Duodenal mucosa (tissue), 2 donors: ENCODE results near the gene LOXL1.

Experiments used
- H3K27ac ChIP-seq: one replicate; pipeline ENCODE4 v1.7.0; 2013; ENCODE audit warnings: low read depth, low read length
- H3K27me3 ChIP-seq, 2 donors: one replicate each; pipeline ENCODE4 v1.7.0; 2013; ENCODE audit warnings: low read length in 2 of 2, control low read depth in 1 of 2; ENCODE audit not compliant: insufficient read depth in 2 of 2, control insufficient read depth in 1 of 2
- H3K36me3 ChIP-seq, 2 donors: one replicate each; pipeline ENCODE4 v1.7.0; 2013; ENCODE audit warnings: low read length in 2 of 2, control low read depth in 1 of 2; ENCODE audit not compliant: insufficient read depth in 2 of 2, control insufficient read depth in 1 of 2
- H3K4me1 ChIP-seq, 2 donors: one replicate each; pipeline ENCODE4 v1.7.0; 2013; ENCODE audit warnings: low read length in 2 of 2, control low read depth in 1 of 2; ENCODE audit not compliant: insufficient read depth in 2 of 2, control insufficient read depth in 1 of 2
- H3K4me3 ChIP-seq, 2 donors: one replicate each; pipeline ENCODE4 v1.7.0; 2013; ENCODE audit warnings: low read length in 2 of 2, low read depth in 1 of 2
- H3K9ac ChIP-seq, 2 donors: one replicate each; pipeline ENCODE4 v1.7.0; 2013; ENCODE audit warnings: low read length in 2 of 2, low read depth in 1 of 2
- H3K9me3 ChIP-seq, 2 donors: one replicate each; pipeline ENCODE4 v1.7.0; 2013; ENCODE audit warnings: low read length in 2 of 2, control low read depth in 1 of 2; ENCODE audit not compliant: control insufficient read depth in 1 of 2

LOXL1 gene

GRCh38 chr15:73992594-73992898 lies 66.3 kb downstream of the LOXL1 start:
- Histone ChIP-seq H3K9ac (no peak overlapping the region), H3K9me3 (no peaks in the 10 kb centered on the region), H3K27ac (no peak overlapping the region), H3K27me3 (no peaks in the 10 kb centered on the region), H3K4me3 (peak overlapping the region; percentile 12 to 81), H3K4me1 (peaks cover 73 to 74% of the 10 kb centered on the region in 2 donors), H3K36me3 (no peaks in the 10 kb centered on the region)

GRCh38 chr15:73993211-73993994 lies 67.1 kb downstream of the LOXL1 start:
- Histone ChIP-seq H3K9ac (no peak overlapping the region), H3K36me3 (peaks cover 0 to 6% of the 10 kb centered on the region in 2 donors), H3K4me3 (peak overlapping the region; percentile 92 to 98), H3K27me3 (no peaks in the 10 kb centered on the region), H3K9me3 (no peaks in the 10 kb centered on the region), H3K27ac (no peak overlapping the region), H3K4me1 (peaks cover 69 to 75% of the 10 kb centered on the region in 2 donors)

GRCh38 chr15:73994413-73994883 lies 68.2 kb downstream of the LOXL1 start, which contains the start of gene PML:
Gene PML, plus strand, starts transcription at chr15:73994716. Its CDS starts 97 bp downstream, at chr15:73994813.
- Histone ChIP-seq H3K9ac (peak within 1 kb of the TSS; percentile 95 to 98), H3K27ac (peak within 1 kb of the TSS; percentile 87), H3K27me3 (no peaks in the 10 kb centered on the region), H3K4me3 (peak within 1 kb of the TSS; percentile 92 to 98), H3K36me3 (peaks cover 0 to 12% of the 10 kb centered on the region in 2 donors), H3K9me3 (no peaks in the 10 kb centered on the region), H3K4me1 (peaks cover 65 to 73% of the 10 kb centered on the region in 2 donors)

DNA sequence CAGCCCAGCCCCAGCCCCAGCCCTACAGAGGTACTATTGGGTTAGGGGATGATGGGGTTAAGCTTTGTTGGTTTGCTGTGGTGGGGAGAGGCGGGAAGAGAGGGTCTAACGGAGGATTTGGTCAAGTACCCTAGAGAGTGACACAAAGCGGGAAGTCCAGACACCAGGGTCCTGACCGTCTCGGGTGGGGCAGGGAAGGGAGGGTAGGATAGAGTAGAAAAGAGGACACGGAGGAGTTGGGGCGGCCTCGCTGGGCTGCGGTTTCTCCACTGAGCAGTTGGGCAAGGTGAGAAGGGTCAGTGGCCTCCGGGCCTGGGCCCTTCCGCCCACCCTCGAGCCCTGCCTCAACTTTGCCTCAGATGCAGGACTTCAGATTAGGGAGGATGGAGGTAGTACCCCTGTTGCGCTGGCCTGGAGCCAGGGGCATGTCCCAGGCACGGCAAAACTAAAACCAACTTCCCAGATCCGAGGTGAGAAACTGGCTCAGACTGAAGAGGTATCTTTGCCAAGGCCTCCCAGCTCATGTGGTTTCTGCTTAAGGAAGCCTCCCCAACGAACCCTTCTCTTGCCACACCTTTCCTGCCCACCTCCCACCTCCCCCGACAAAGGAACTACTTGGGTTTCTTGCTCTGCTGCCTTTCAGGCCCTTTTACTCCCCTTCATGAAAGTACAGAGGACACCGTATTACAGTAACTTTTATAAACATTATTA lies 68.8 kb downstream of the LOXL1 start:
- no peaks in the 10 kb centered on the region for H3K9me3 ChIP-seq
- peaks cover 0 to 14% of the 10 kb centered on the region in 2 donors for H3K36me3 ChIP-seq
- peak overlapping the region; percentile 87 for H3K27ac ChIP-seq
- peaks cover 59 to 69% of the 10 kb centered on the region in 2 donors for H3K4me1 ChIP-seq
- peak overlapping the region; percentile 92 to 98 for H3K4me3 ChIP-seq
- H3K9ac ChIP-seq, result peak overlapping the region; percentile 95 to 98
- H3K27me3 ChIP-seq, result no peaks in the 10 kb centered on the region

- H3K36me3 ChIP-seq, result peaks cover 0 to 19% of the 10 kb centered on the region in 2 donors
- H3K27ac ChIP-seq, result no peak overlapping the region
- peaks cover 48 to 58% of the 10 kb centered on the region in 2 donors for H3K4me1 ChIP-seq
- no peaks in the 10 kb centered on the region for H3K9me3 ChIP-seq
- peak overlapping the region; percentile 29 to 63 for H3K9ac ChIP-seq
- H3K4me3 ChIP-seq, result peak overlapping the region; percentile 92 to 98
- no peaks in the 10 kb centered on the region for H3K27me3 ChIP-seq
Measured at GRCh38 chr15:73996267-73996666, 70.0 kb downstream of the LOXL1 start.

GRCh38 chr15:73996939-73997338 lies 70.7 kb downstream of the LOXL1 start:
- no peaks in the 10 kb centered on the region for H3K9me3 ChIP-seq
- H3K9ac ChIP-seq, result peak overlapping the region; percentile 31 to 63
- H3K36me3 ChIP-seq, result peaks cover 0 to 22% of the 10 kb centered on the region in 2 donors
- H3K4me1 ChIP-seq, result peaks cover 43 to 53% of the 10 kb centered on the region in 2 donors
- peak overlapping the region; percentile 63 to 92 for H3K4me3 ChIP-seq
- peak overlapping the region; percentile 47 for H3K27ac ChIP-seq
- H3K27me3 ChIP-seq, result no peaks in the 10 kb centered on the region

DNA sequence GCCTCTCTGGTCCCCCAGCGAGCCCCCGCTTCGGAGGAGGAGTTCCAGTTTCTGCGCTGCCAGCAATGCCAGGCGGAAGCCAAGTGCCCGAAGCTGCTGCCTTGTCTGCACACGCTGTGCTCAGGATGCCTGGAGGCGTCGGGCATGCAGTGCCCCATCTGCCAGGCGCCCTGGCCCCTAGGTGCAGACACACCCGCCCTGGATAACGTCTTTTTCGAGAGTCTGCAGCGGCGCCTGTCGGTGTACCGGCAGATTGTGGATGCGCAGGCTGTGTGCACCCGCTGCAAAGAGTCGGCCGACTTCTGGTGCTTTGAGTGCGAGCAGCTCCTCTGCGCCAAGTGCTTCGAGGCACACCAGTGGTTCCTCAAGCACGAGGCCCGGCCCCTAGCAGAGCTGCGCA lies 71.7 kb downstream of the LOXL1 start:
- H3K27ac ChIP-seq, result no peak overlapping the region
- no peak overlapping the region for H3K9ac ChIP-seq
- peaks cover 0 to 29% of the 10 kb centered on the region in 2 donors for H3K36me3 ChIP-seq
- no peaks in the 10 kb centered on the region for H3K27me3 ChIP-seq
- H3K9me3 ChIP-seq, result no peaks in the 10 kb centered on the region
- peaks cover 36 to 45% of the 10 kb centered on the region in 2 donors for H3K4me1 ChIP-seq
- peak overlapping the region in 1 of 2 donors; percentile 92 for H3K4me3 ChIP-seq
